ENCODE measurements around the gene EGFR.

- TF ChIP-seq CTCF (IDR thresholded peaks at IDR 0.05; ENCODE audit: poor library complexity), result no peak
- TF ChIP-seq EZH2 (IDR thresholded peaks at IDR 0.05; ENCODE audit: borderline replicate concordance), result no peak
- no peak for TF ChIP-seq EZH2phosphoT487 (IDR thresholded peaks at IDR 0.05; ENCODE audit: low read depth, severe bottlenecking, unreplicated experiment)
These were observed 112.5 kb downstream of the EGFR start for GRCh38 chr7:55131142-55131929.

All from hepatocyte (in vitro differentiated cells).